A673 (cell line): ENCODE data around the gene MAT1A. TPM values are rescaled to one million over a fixed set of nuclear protein-coding genes. Genes with fewer than 3 reads are reported as not detected.
"Not testable (repeated sequence)": the region's sequence is repeated elsewhere in the genome, so short reads cannot be mapped to it uniquely, and the experiment has no call there.

Experiments
- BruUV-seq: library from RNA; stranded (reverse); fragments of 400-500 nt; replicated peaks from 2 replicates; lab custom pipeline; 2021; lab: Mats Ljungman, UMichigan
- CTCF ChIA-PET: fragments of 300-600 bp; sonication (Branson Sonifier 250); formaldehyde crosslinking; loops from one replicate; lab custom pipeline; 2022; ENCODE audit warnings: antibody characterized with exemption; lab: Charles Lee
- POLR2A ChIA-PET: fragments of 300-600 bp; sonication (Branson Sonifier 250); formaldehyde crosslinking; loops from one replicate; lab custom pipeline; 2022; ENCODE audit warnings: antibody characterized with exemption; ENCODE audit not compliant: low non-redundant PET; lab: Charles Lee
- DNase-seq: peaks from one replicate; pipeline ENCODE4 v3.0.0-alpha.2; 2015; ENCODE audit warnings: low spot score
- H3K27ac ChIP-seq: fragments of 200-600 bp; sonication (generic); 2 replicates; pipeline ENCODE4 v1.5.1; 2016; ENCODE audit warnings: mixed run types, low read depth, mild to moderate bottlenecking, mixed read lengths, antibody characterized with exemption, low read length; ENCODE audit not compliant: poor library complexity, severe bottlenecking
- H3K27me3 ChIP-seq: fragments of 200-600 bp; sonication (generic); replicated peaks from 2 replicates; pipeline ENCODE4 v1.6.1; 2017; ENCODE audit warnings: mixed run types, low read depth, mild to moderate bottlenecking, mixed read lengths, antibody characterized with exemption, low read length; ENCODE audit not compliant: insufficient read depth, poor library complexity
- H3K36me3 ChIP-seq: fragments of 200-600 bp; sonication (generic); 2 replicates; pipeline ENCODE4 v1.6.1; 2016; ENCODE audit warnings: mixed run types, mild to moderate bottlenecking, mixed read lengths, antibody characterized with exemption, low read length; ENCODE audit not compliant: insufficient read depth, poor library complexity, severe bottlenecking
- H3K4me1 ChIP-seq: fragments of 200-600 bp; sonication (generic); 2 replicates; pipeline ENCODE4 v1.6.1; 2017; ENCODE audit warnings: mixed run types, mild to moderate bottlenecking, mixed read lengths, antibody characterized with exemption, low read length; ENCODE audit not compliant: insufficient read depth, poor library complexity, severe bottlenecking
- H3K4me3 ChIP-seq: fragments of 200-600 bp; sonication (generic); 2 replicates; pipeline ENCODE4 v1.5.1; 2016; ENCODE audit warnings: low read depth, mixed run types, mild to moderate bottlenecking, mixed read lengths, low read length; ENCODE audit not compliant: poor library complexity, severe bottlenecking
- H3K9me3 ChIP-seq: fragments of 200-600 bp; sonication (generic); 2 replicates; pipeline ENCODE4 v1.6.1; 2016; ENCODE audit warnings: mixed run types, low read depth, mild to moderate bottlenecking, mixed read lengths, antibody characterized with exemption, low read length; ENCODE audit not compliant: poor library complexity, severe bottlenecking
- intact Hi-C: fragments of 100-400 bp; cut with micrococcal nuclease; formaldehyde crosslinking; loops from one replicate; pipeline ENCODE4 v1.10.0; 2022; ENCODE audit not compliant: unreplicated experiment
- total RNA-seq: library from RNA; stranded (reverse); gene quantifications from 2 replicates; pipeline ENCODE4 v1.2.3, GENCODE V29; 2021

MAT1A gene
- total RNA-seq, 1 experiment from 2014 or later, result not detected

GRCh38 chr10:80244371-80244770, 45.1 kb downstream of the MAT1A start:
- CTCF ChIA-PET, H3K4me3 ChIP-seq, POLR2A ChIA-PET, H3K9me3 ChIP-seq, H3K36me3 ChIP-seq, H3K27me3 ChIP-seq, intact Hi-C loops, H3K4me1 ChIP-seq, BruUV-seq, H3K27ac ChIP-seq, DNase-seq: not testable (repeated sequence)

GRCh38 chr10:80242341-80242740, 47.1 kb downstream of the MAT1A start:
- H3K4me1 ChIP-seq, CTCF ChIA-PET, H3K9me3 ChIP-seq, intact Hi-C loops, H3K27ac ChIP-seq, DNase-seq, H3K4me3 ChIP-seq, BruUV-seq, H3K36me3 ChIP-seq, H3K27me3 ChIP-seq, POLR2A ChIA-PET: not testable (repeated sequence)

- H3K9me3 ChIP-seq, POLR2A ChIA-PET, BruUV-seq, H3K36me3 ChIP-seq, H3K27ac ChIP-seq, H3K27me3 ChIP-seq, DNase-seq, H3K4me3 ChIP-seq, CTCF ChIA-PET, H3K4me1 ChIP-seq: not testable (repeated sequence)
- intact Hi-C loops, result loop anchor here (10.0 kb wide), 1 partner anchor 712 kb away; no protein-coding TSS in a partner anchor
Observed at GRCh38 chr10:80236457-80236856, 53.0 kb downstream of the MAT1A start.

GRCh38 chr10:80234331-80235235, 54.9 kb downstream of the MAT1A start:
- H3K27ac ChIP-seq, H3K27me3 ChIP-seq, POLR2A ChIA-PET, H3K36me3 ChIP-seq, CTCF ChIA-PET, BruUV-seq, DNase-seq, H3K4me1 ChIP-seq, H3K9me3 ChIP-seq, H3K4me3 ChIP-seq: not testable (repeated sequence)
- intact Hi-C loops, result loop anchor here (10.0 kb wide), 1 partner anchor 710 kb away; no protein-coding TSS in a partner anchor

GRCh38 chr10:80233871-80234270, 55.6 kb downstream of the MAT1A start:
- POLR2A ChIA-PET, H3K27me3 ChIP-seq, H3K27ac ChIP-seq, DNase-seq, H3K4me1 ChIP-seq, H3K36me3 ChIP-seq, BruUV-seq, CTCF ChIA-PET, H3K4me3 ChIP-seq, H3K9me3 ChIP-seq: not testable (repeated sequence)
- intact Hi-C loops, result loop anchor here (10.0 kb wide), 1 partner anchor 709 kb away; no protein-coding TSS in a partner anchor

GRCh38 chr10:80226723-80227122, 62.7 kb downstream of the MAT1A start:
- H3K9me3 ChIP-seq, POLR2A ChIA-PET, BruUV-seq, DNase-seq, CTCF ChIA-PET, H3K4me3 ChIP-seq, H3K27ac ChIP-seq, H3K4me1 ChIP-seq, intact Hi-C loops, H3K36me3 ChIP-seq, H3K27me3 ChIP-seq: not testable (repeated sequence)

- DNase-seq, H3K9me3 ChIP-seq, BruUV-seq, intact Hi-C loops, H3K27ac ChIP-seq, H3K4me1 ChIP-seq, H3K27me3 ChIP-seq, H3K4me3 ChIP-seq, H3K36me3 ChIP-seq, POLR2A ChIA-PET: not testable (repeated sequence)
- CTCF ChIA-PET, result interaction anchor here (0.8 to 2.2 kb wide), 2 partner anchors 79 to 686 kb away, joined by 3 to 22 read pairs; no protein-coding TSS in a partner anchor
Observed at GRCh38 chr10:80223031-80223419, 66.4 kb downstream of the MAT1A start.
